Activated T-helper 1 cell treated with anti-CD3 and anti-CD28 coated beads, Interleukin-12 subunit alpha, Interleukin-12 subunit beta, Interleukin-2, Interleukin-4 antibody, amounts not matched to agents 30 ng/mL and 10 ng/mL and 1 ng/mL, durations not matched to agents 14 hours and 24 hours and 36 hours (primary cell): ENCODE results near the gene ADAMTS6. TPM values are rescaled to one million over a fixed set of nuclear protein-coding genes. Genes with fewer than 3 reads are reported as not detected.

ENCODE experiments used
- DNase-seq: peaks from one replicate; pipeline ENCODE4 v3.0.0; 2021; ENCODE audit warnings: low spot score
- H3K27ac Mint-ChIP-seq: one replicate; pipeline ENCODE4 v1.8.0; 2021; ENCODE audit warnings: mild to moderate bottlenecking, mixed read lengths
- H3K27me3 Mint-ChIP-seq: one replicate; pipeline ENCODE4 v1.8.0; 2022; ENCODE audit warnings: mild to moderate bottlenecking, moderate library complexity, mixed read lengths; ENCODE audit not compliant: insufficient read depth
- H3K36me3 Mint-ChIP-seq: one replicate; pipeline ENCODE4 v1.8.0; 2021; ENCODE audit warnings: low read depth, mixed read lengths
- H3K4me1 Mint-ChIP-seq: one replicate; pipeline ENCODE4 v1.8.0; 2021; ENCODE audit warnings: low read depth, mixed read lengths
- H3K4me3 Mint-ChIP-seq: one replicate; pipeline ENCODE4 v1.8.0; 2021; ENCODE audit warnings: mild to moderate bottlenecking, moderate library complexity, mixed read lengths
- H3K9me3 Mint-ChIP-seq: one replicate; pipeline ENCODE4 v1.8.0; 2021; ENCODE audit warnings: mixed read lengths
- intact Hi-C: fragments of 100-400 bp; cut with micrococcal nuclease; formaldehyde crosslinking; loops from one replicate; pipeline ENCODE4 v1.15.1; 2024
- total RNA-seq: library from RNA; stranded (reverse); gene quantifications from 2 replicates; pipeline ENCODE4 v1.2.3, GENCODE V29; 2022

The ADAMTS6 gene
- total RNA-seq, 1 donor from 2014 or later = 0.86 TPM

DNA sequence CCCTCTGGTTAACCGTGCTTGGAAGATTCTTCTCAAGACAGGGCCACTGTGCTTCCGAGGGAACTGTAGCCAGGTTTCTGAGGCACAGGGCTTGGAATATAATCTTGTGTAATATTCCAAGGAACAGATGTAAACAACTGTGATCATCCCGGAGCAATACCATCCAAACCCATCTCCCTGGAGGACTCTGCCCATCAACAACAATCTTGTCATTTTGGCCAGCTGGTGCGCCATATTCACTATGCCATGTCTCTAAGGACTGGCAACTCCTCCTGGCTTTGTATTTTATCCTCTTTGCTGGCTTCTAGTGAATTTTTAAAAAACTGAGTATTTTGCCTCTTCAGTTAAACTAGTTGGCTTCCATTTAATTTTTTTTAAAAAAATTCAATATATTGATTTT is 349.3 kb downstream of the ADAMTS6 start:
- no peak for DNase-seq
- no peaks in the 10 kb centered on the region for H3K36me3 Mint-ChIP-seq

DNA sequence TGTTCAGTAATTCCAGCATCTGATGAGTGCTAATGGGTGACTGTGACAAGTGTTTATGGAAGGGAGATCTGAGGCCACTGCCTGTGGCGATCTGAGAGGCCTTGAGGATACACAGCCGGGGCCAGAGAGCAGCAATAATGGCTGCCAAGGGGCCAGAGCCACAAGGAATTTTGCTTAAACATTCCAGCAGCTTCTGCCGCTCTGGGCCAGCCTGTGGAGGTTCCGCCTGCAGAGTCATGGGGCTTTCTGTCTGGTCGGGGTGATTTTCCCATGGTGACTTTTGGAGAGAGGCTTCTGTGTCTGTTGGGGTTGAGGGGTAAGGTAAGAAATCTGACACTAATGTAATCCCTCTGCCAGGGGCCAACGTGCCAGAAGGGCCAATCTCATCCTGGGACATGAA is 353.5 kb downstream of the ADAMTS6 start:
- H3K27ac Mint-ChIP-seq = no peak overlapping the region
- no peaks in the 10 kb centered on the region for H3K36me3 Mint-ChIP-seq
- peaks cover 9% of the 10 kb centered on the region for H3K27me3 Mint-ChIP-seq
- no peak for DNase-seq
- intact Hi-C loops = no loop called here
- H3K4me1 Mint-ChIP-seq = no peaks in the 10 kb centered on the region
- H3K9me3 Mint-ChIP-seq = no peaks in the 10 kb centered on the region
- H3K4me3 Mint-ChIP-seq = no peak overlapping the region

More for the DNA sequence above, 349.3 kb downstream of the ADAMTS6 start:
- H3K4me3 Mint-ChIP-seq = no peak overlapping the region
- intact Hi-C loops = no loop called here
- H3K4me1 Mint-ChIP-seq = no peaks in the 10 kb centered on the region
- no peaks in the 10 kb centered on the region for H3K9me3 Mint-ChIP-seq
- peaks cover 4% of the 10 kb centered on the region for H3K27me3 Mint-ChIP-seq
- H3K27ac Mint-ChIP-seq = no peak overlapping the region

DNA sequence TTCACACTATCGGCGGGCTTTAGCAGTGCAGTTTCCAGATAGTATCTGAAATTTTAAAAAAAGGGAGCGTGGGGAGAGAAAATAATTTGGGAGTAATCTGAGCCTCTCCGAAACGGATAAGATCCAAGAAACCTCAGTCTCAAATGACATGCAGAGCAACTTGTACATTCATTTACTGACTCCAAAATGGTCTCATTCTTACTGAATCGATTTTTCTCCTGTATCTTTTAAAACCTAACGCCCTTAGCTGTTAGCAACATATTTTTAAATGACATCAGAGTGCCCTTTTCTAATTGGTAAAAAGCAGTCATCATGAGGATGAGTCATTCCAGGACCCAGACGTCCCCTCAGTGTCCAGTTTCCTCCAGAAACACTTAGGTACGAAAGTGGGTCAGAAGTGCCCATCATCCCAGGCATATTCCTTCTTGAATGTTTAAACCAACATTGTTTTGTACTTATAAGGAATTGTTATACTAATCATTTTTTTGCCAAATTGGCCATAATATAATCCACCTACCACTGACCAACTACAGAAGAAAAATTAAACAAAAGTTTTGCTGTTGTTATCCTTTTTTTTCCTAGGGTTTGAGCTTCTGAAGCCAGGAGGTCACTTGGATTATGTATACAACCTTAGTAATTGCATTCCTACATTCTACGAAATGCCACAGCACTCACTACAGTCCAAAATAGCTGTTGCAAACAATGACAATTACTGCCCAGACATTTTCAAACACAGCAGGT is 354.4 kb downstream of the ADAMTS6 start:
- no peaks in the 10 kb centered on the region for H3K4me1 Mint-ChIP-seq
- H3K9me3 Mint-ChIP-seq = no peaks in the 10 kb centered on the region
- no peaks in the 10 kb centered on the region for H3K36me3 Mint-ChIP-seq
- no peak overlapping the region for H3K27ac Mint-ChIP-seq
- peaks cover 9% of the 10 kb centered on the region for H3K27me3 Mint-ChIP-seq
- no peak overlapping the region for H3K4me3 Mint-ChIP-seq
- intact Hi-C loops = no loop called here
- no peak for DNase-seq

DNA sequence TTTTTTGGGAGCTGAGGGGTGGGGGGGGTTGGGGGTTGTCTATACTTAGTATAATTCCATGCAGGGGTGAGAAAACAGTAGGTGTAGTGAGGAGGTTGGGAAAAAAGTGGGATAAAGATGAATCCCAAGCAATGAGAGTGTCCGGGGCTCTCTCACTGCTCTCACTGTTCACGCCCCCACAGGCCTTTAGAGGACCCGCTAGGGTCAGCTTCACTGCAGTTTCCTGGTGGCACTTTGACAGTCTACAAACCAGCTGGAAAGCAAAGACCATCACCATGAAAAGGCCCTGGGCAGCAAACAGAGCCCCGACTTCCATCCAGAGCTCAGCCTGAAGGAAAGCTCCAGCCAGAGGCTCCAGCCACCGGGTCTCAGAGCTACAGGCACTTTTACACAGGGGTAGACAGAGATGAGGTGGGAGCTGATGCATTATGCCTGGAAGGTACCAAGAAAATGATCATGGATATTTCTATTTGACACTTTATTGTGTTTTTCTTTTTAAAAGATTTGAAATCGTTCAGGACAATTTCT is 355.1 kb downstream of the ADAMTS6 start:
- H3K9me3 Mint-ChIP-seq = no peaks in the 10 kb centered on the region
- no peaks in the 10 kb centered on the region for H3K4me1 Mint-ChIP-seq
- no peak for DNase-seq
- peaks cover 9% of the 10 kb centered on the region for H3K27me3 Mint-ChIP-seq
- no peak overlapping the region for H3K4me3 Mint-ChIP-seq
- intact Hi-C loops = no loop called here
- no peaks in the 10 kb centered on the region for H3K36me3 Mint-ChIP-seq
- H3K27ac Mint-ChIP-seq = no peak overlapping the region

DNA sequence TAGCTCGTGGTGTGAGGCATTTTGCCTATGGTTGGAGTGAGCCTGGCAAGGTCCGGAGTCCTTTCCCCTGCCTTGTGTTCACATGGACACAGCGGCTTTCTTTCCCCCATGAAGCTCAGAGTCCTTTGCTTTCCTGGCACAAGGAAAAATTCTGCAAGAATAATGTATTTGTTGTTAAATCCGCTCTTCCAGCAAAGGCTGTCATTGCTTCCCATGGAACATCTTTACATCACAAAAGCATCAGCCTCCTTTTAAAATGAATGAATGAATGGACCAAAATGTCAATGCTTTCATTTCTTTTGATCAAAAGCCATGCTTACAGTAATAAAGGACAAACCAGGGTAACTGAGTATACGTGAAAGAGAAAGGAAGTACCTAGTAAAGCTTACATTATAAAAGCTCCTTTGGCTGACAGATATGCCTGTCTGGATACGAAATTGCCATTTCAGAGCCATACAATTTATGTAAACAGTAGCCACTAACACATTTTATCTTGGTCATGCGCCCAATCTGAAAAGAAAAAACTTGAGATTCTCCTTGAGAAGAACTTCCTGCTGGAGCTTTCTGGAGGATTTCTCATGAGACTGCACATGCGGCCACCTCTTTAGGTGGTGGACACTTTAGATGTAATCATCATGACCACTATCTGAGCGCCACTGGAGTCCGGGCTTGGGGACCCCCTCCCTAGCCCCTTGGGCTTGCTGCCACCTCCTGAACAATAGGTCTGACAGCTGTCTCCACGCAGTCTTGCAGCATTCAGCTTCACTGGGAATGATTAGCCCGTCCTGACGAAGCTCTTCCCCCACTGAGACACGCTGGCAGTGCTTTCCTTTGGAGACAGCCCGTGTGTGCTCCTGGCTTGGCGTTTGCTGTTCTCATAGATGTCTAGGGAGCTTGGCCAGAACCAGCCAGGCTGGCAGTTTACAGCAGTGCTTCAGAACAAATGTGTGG is 355.9 kb downstream of the ADAMTS6 start:
- Mint-ChIP-seq H3K9me3 (no peaks in the 10 kb centered on the region), H3K4me1 (no peaks in the 10 kb centered on the region), H3K27me3 (peaks cover 9% of the 10 kb centered on the region), H3K27ac (no peak overlapping the region), H3K36me3 (no peaks in the 10 kb centered on the region), H3K4me3 (no peak overlapping the region)
- intact Hi-C loops = no loop called here
- DNase-seq = no peak

DNA sequence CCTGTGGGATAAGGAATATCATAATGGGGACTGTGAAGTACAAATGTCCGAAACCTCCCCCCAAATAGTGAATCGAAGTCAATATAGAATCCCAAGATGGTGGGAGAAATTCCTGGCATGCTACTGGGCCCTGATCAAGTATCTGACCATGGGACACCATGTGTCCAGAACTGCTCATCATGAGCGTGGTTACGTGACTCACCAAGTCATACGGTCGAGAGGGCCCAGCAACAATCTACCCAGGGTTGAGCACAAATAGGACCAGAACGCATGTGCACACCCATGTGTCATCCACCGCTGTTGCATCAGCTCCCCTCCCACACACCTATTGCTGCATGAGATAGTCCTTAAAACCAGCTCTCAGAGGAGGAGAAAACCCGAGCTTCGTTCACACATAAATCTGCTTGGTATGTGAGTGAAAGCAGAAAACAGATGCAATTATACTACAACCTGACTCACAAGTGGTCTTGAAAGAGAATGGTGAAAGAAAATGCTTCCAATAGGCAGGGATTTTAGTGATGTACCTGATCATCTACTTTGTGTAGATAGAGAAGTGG is 359.8 kb downstream of the ADAMTS6 start:
- H3K27me3 Mint-ChIP-seq = peaks cover 5% of the 10 kb centered on the region
- H3K4me3 Mint-ChIP-seq = no peak overlapping the region
- no peaks in the 10 kb centered on the region for H3K4me1 Mint-ChIP-seq
- peaks cover 9% of the 10 kb centered on the region for H3K9me3 Mint-ChIP-seq
- no peaks in the 10 kb centered on the region for H3K36me3 Mint-ChIP-seq
- intact Hi-C loops = no loop called here
- no peak for DNase-seq
- H3K27ac Mint-ChIP-seq = no peak overlapping the region

DNA sequence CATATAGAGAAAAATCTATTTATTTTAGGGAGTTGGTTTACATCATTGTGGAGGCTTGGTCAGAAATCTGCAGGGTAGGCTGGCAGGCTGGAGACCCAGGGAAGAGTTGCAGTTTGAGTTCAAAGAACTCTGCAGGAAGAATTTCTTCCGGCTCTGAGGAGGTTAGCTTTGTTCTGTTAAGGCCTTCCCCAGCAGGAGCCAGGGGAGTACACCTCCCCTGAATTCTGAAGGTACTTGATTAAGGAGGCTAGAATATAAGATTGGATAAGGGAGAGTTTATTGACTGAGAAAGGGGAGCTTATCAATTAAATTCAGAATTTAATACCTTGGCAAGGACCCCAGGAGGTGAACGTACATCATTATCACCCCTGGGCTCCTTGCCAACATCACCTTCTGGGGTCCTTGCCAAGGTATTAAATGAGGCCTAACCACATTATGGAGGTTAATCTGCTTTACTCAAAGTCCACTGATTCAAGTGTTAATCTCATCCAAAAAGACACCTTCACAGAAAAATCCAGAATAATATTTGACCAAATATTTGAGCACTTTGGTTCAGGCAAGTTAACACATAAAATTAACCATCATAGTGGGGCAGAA is 361.3 kb downstream of the ADAMTS6 start:
- Mint-ChIP-seq H3K27ac (no peak overlapping the region), H3K9me3 (peaks cover 12% of the 10 kb centered on the region), H3K4me1 (no peaks in the 10 kb centered on the region), H3K36me3 (no peaks in the 10 kb centered on the region), H3K27me3 (no peaks in the 10 kb centered on the region), H3K4me3 (no peak overlapping the region)
- intact Hi-C loops = no loop called here
- DNase-seq = no peak

DNA sequence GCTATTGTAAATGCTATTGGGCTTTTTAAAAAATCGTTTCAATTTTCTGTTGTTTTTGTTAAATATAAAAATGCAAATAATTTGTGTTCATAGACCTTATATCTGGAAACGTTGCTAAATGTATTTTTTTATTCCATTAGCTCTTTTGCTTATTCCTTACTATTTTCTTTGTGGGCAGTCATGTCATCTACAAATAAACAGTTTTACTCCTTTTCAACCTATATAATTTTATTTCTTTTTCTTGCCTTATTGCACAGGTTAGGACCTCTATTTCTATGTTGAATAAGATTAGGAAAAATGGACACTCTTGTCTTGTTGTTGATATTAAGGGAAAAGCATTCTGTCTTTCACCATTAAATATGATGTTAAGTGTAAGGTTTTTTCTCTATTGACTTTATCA is 364.2 kb downstream of the ADAMTS6 start:
- no peaks in the 10 kb centered on the region for H3K36me3 Mint-ChIP-seq
- no peak overlapping the region for H3K4me3 Mint-ChIP-seq
- H3K9me3 Mint-ChIP-seq = peaks cover 12% of the 10 kb centered on the region
- no peaks in the 10 kb centered on the region for H3K4me1 Mint-ChIP-seq
- no peak overlapping the region for H3K27ac Mint-ChIP-seq
- H3K27me3 Mint-ChIP-seq = no peaks in the 10 kb centered on the region
- intact Hi-C loops = no loop called here
- no peak for DNase-seq

DNA sequence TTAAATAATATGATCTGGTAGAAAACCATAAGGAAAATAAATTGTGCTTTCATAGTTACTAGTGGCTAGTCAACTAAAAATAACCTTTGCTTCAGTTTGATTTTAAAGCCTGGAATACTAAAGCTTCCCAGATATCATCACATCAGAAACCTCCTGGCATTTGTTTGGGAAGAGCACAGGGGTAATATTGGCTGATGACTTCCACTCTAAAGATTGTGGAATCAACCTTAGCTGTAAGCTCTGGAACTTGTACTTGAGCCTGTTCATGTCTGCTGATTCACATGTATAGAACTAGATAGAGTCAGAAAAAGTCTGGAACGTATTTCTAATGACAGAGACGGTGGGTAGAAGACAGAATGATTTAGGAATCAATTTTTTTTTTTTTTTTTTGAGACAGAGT is 367.9 kb downstream of the ADAMTS6 start:
- peaks cover 12% of the 10 kb centered on the region for H3K9me3 Mint-ChIP-seq
- H3K4me3 Mint-ChIP-seq = no peak overlapping the region
- H3K27ac Mint-ChIP-seq = no peak overlapping the region
- no peaks in the 10 kb centered on the region for H3K36me3 Mint-ChIP-seq
- H3K4me1 Mint-ChIP-seq = no peaks in the 10 kb centered on the region
- DNase-seq = no peak
- intact Hi-C loops = no loop called here
- peaks cover 11% of the 10 kb centered on the region for H3K27me3 Mint-ChIP-seq

DNA sequence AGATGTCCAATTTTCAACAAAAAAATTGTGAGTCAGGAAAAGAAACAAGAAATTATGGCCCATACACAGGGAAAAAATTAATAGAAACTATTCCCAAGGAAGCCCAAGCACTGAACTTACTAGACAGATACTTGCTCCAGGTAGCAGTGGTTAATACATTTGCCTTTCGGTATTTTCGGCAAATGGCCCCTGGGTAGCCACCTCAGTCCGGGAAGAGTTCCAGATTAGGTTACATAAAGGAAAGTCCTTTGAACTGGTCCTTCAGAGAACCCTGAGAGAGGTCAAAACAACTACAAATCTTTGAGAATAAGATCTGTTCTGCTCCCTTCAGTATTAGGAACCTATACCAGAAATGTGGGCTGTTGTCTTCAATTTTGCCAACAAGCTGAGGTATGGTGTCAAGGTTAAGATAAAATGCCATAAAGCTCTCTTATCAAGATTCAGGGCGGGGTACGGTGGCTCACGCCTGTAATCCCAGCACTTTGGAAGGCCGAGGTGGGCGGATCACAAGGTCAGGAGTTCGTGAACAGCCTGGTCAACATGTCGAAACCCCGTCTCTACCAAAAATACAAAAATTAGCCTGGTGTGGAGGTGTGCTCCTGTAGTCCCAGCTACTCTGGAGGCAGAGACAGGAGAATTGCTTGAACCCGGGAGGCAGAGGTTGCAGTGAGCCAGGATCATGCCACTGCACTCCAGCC is 369.6 kb downstream of the ADAMTS6 start:
- H3K27ac Mint-ChIP-seq = no peak overlapping the region
- no peak for DNase-seq
- intact Hi-C loops = no loop called here
- peaks cover 4% of the 10 kb centered on the region for H3K9me3 Mint-ChIP-seq
- peaks cover 21% of the 10 kb centered on the region for H3K27me3 Mint-ChIP-seq
- no peaks in the 10 kb centered on the region for H3K4me1 Mint-ChIP-seq
- no peak overlapping the region for H3K4me3 Mint-ChIP-seq
- no peaks in the 10 kb centered on the region for H3K36me3 Mint-ChIP-seq

DNA sequence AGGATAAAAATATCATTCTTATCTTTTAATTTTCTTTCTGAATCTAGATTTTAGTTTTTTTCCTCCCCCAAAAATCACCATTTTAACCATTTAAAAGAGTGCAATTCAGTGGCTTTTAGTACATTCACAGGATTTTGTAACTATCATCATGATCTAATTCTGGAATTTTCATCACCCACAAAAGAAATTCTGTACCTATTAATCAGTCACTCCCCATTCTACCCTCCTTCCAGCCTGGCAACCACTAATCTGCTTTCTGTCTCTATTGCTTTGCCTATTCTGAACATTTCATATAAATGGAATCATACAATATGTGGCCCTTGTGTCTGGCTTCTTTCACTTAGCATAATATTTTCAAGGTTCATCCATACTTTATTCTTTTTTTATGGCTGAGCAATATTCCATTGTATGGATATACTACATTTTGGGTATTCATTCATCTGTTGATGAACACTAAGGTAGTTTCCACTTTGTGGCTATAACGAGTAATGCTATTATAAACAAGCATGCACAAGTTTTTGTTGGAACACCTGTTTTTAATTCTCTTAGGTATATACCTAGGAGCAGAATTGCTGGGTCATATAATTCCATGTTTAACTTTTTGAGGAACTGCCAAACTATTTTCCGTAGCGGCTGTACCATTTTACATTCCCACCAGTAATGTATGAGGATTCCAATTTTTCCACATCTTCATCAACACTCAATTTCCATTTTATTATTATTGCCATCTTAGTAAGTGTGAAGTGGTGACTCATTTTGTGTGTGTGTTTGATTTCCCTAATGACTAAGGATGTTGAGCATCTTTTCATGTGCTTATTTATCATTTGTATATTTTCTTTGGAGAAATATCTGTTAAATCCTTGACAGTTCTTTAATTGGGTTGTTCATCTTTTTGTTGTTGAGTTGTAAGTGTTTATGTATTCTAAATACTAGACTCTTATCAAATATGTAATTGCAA is 372.7 kb downstream of the ADAMTS6 start:
- Mint-ChIP-seq H3K27me3 (peaks cover 21% of the 10 kb centered on the region), H3K4me1 (peaks cover 15% of the 10 kb centered on the region), H3K27ac (no peak overlapping the region), H3K9me3 (no peaks in the 10 kb centered on the region), H3K36me3 (peaks cover 2% of the 10 kb centered on the region), H3K4me3 (no peak overlapping the region)
- intact Hi-C loops = no loop called here
- DNase-seq = no peak
